Muscle of back (tissue), 11 donors: ENCODE measurements around the gene SSTR3. TPM values are rescaled to one million over a fixed set of nuclear protein-coding genes. Genes with fewer than 3 reads are reported as not detected.
A peak's percentile ranks its signal among the peaks of the same experiment; 100 is the strongest.

Experiments used
- DNase-seq, 3 donors: peaks; one replicate each; pipeline versions ENCODE4 v3.0.0 to v3.0.0-alpha.2; 2013
- polyA plus RNA-seq, 10 donors: library from polyadenylated mRNA; unstranded; fragments of 120-200 nt; gene quantifications; one replicate each; pipeline ENCODE4 v1.2.1, GENCODE V29; 2013; ENCODE audit not compliant: insufficient read length in 10 of 10

The SSTR3 gene
- polyA plus RNA-seq, 10 donors = 0.09 to 0.15 (median 0.13) TPM; not detected in 6

GRCh38 chr22:37229805-37230672 is 17.8 kb upstream of the SSTR3 start:
- DNase-seq = peak in 2 of 3 donors; percentile 41 to 64

- DNase-seq = peak in 2 of 3 donors; percentile 49 to 55
These were observed 16.9 kb upstream of the SSTR3 start for GRCh38 chr22:37229012-37229804.

GRCh38 chr22:37228106-37229011 is 16.1 kb upstream of the SSTR3 start:
- DNase-seq = peak in 1 of 3 donors; percentile 53

GRCh38 chr22:37226514-37226913 is 14.2 kb upstream of the SSTR3 start:
- DNase-seq = no peak

- DNase-seq = no peak
These were observed 13.8 kb upstream of the SSTR3 start for GRCh38 chr22:37226087-37226486.

GRCh38 chr22:37225481-37225880 is 13.2 kb upstream of the SSTR3 start:
- no peak for DNase-seq

- DNase-seq = no peak
These were observed 12.6 kb upstream of the SSTR3 start for GRCh38 chr22:37224757-37225420.

GRCh38 chr22:37223965-37224551 is 11.8 kb upstream of the SSTR3 start:
- no peak for DNase-seq

GRCh38 chr22:37222440-37222971 is 10.2 kb upstream of the SSTR3 start:
- DNase-seq = no peak

GRCh38 chr22:37221424-37222333 is 9.4 kb upstream of the SSTR3 start:
- no peak for DNase-seq

- no peak for DNase-seq
These were observed 8.3 kb upstream of the SSTR3 start for GRCh38 chr22:37220543-37220981.

- no peak for DNase-seq
These were observed 7.3 kb upstream of the SSTR3 start for GRCh38 chr22:37219533-37219932.

GRCh38 chr22:37218771-37219411 is 6.6 kb upstream of the SSTR3 start:
- no peak for DNase-seq

- no peak for DNase-seq
These were observed 6.1 kb upstream of the SSTR3 start for GRCh38 chr22:37218399-37218770.

- no peak for DNase-seq
These were observed 3.6 kb upstream of the SSTR3 start for GRCh38 chr22:37215890-37216289.

- no peak for DNase-seq
These were observed 2.4 kb upstream of the SSTR3 start for GRCh38 chr22:37214731-37215030.

- DNase-seq = no peak
These were observed 1.9 kb upstream of the SSTR3 start for GRCh38 chr22:37213941-37214730.

- DNase-seq = no peak
These were observed 1.1 kb upstream of the SSTR3 start for GRCh38 chr22:37213218-37213855.
